Smooth muscle cell (in vitro differentiated cells): ENCODE measurements around the gene RAD23A. TPM values are rescaled to one million over a fixed set of nuclear protein-coding genes. Genes with fewer than 3 reads are reported as not detected.

Experiments used
- DNase-seq: peaks from one replicate; lab custom pipeline; 2025; ENCODE audit not compliant: unreplicated experiment; lab: John Stamatoyannopoulos, UW
- H2AFZ ChIP-seq: fragments of 200-600 bp; sonication (generic); 2 replicates; pipeline ENCODE4 v1.6.0; 2016; ENCODE audit warnings: antibody characterized with exemption, low read depth, mild to moderate bottlenecking
- H3F3A ChIP-seq: fragments of 200-600 bp; sonication (generic); 2 replicates; pipeline ENCODE4 v1.6.0; 2017; ENCODE audit warnings: antibody characterized with exemption, low read depth
- H3K27ac ChIP-seq: fragments of 200-600 bp; sonication (generic); 2 replicates; pipeline ENCODE4 v1.5.1; 2016; ENCODE audit warnings: low read depth, mild to moderate bottlenecking
- H3K27me3 ChIP-seq: fragments of 200-600 bp; sonication (generic); 2 replicates; pipeline ENCODE4 v1.6.1; 2016; ENCODE audit warnings: low read depth, mild to moderate bottlenecking
- H3K36me3 ChIP-seq: fragments of 200-600 bp; sonication (generic); 2 replicates; pipeline ENCODE4 v1.5.1; 2016; ENCODE audit warnings: low read depth
- H3K4me1 ChIP-seq: fragments of 200-600 bp; sonication (generic); 2 replicates; pipeline ENCODE4 v1.5.1; 2016; ENCODE audit warnings: low read depth
- H3K4me2 ChIP-seq: fragments of 200-600 bp; sonication (generic); 2 replicates; pipeline ENCODE4 v1.6.0; 2016; ENCODE audit warnings: mild to moderate bottlenecking
- H3K4me3 ChIP-seq: fragments of 200-600 bp; sonication (generic); 2 replicates; pipeline ENCODE4 v1.5.1; 2016; ENCODE audit warnings: mild to moderate bottlenecking
- H3K79me2 ChIP-seq: fragments of 200-600 bp; sonication (generic); 2 replicates; pipeline ENCODE4 v1.6.0; 2016; ENCODE audit warnings: low read depth, mild to moderate bottlenecking
- H3K9ac ChIP-seq: fragments of 200-600 bp; sonication (generic); 2 replicates; pipeline ENCODE4 v1.6.0; 2016; ENCODE audit warnings: low read depth
- H3K9me3 ChIP-seq: fragments of 200-600 bp; sonication (generic); replicated peaks from 2 replicates; pipeline ENCODE4 v1.5.1; 2016; ENCODE audit warnings: low read depth
- H4K20me1 ChIP-seq: fragments of 200-600 bp; sonication (generic); 2 replicates; pipeline ENCODE4 v1.6.0; 2016; ENCODE audit warnings: low read depth
- WGBS: methylation state at CpG from one replicate; pipeline ENCODE4 v1.1.7; 2016; ENCODE audit warnings: low lambda C conversion rate; 5-methylcytosine and 5-hydroxymethylcytosine counted together
- polyA plus RNA-seq: library from polyadenylated mRNA; unstranded; fragments of >200 nt; fragmentation: Nextera tagmentation; extraction: Ambion mirVana; gene quantifications from 2 replicates; pipeline ENCODE4 v1.2.1, GENCODE V29; 2016
- total RNA-seq: library from RNA; depleted of rRNA; stranded (reverse); fragments of >200 nt; gene quantifications from 2 replicates; pipeline ENCODE4 v1.2.3, GENCODE V29; 2014
- TF ChIP-seq, protein P1 (sequence below): fragments of 200-600 bp; sonication (generic); IDR thresholded peaks from 2 replicates; pipeline ENCODE4 v1.5.1; 2017; ENCODE audit warnings: borderline replicate concordance, mild to moderate bottlenecking, antibody characterized with exemption; ENCODE audit not compliant: insufficient read depth, poor library complexity, severe bottlenecking

RAD23A gene
- total and polyA plus RNA-seq, 2 experiments from 2014 or later, result 97.1 to 176 TPM

DNA sequence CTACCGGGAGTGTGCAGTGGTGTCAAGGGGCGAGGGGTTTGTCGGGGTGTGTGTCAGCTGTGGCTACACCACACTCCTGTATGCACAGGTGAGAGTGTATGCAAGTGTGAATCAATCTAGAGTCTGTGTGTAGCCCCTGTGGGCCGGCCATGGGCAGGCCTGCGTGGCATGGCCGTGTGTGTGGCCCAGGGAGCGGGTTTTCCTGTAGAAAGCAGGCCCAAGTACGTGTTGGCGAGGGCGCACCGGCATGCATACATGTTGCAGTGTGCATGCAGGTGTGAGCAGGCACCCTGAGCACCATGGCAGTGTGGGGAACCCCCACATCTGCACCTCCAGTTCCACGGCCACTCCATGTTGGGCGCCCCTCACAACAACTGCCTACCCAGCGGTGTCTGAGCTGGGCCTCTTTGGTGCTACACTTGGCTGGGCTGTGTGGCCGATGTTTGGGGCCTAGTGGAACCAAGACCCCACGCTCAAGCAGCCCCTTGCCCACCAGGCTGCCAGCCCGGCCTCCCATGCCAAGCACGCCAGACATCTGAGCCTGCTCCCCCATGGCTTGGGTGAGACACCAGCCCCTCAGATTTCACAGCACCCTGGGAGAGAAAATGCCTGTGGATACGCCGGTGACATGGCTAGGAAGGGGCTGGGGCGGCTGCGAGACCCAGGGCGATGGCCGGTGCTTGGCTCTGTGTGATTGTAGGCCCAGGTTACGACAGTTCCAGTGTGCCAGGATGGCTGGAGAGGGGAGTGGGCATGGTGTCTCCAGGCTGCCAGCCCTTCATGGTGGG lies 51.7 kb downstream of the RAD23A start:
- Histone ChIP-seq H3K79me2 (no peaks in the 10 kb centered on the region), H3K36me3 (no peaks in the 10 kb centered on the region), H3F3A (no peaks in the 10 kb centered on the region), H3K27ac (no peak overlapping the region), H3K4me3 (no peak overlapping the region), H4K20me1 (peaks cover 14% of the 10 kb centered on the region), H3K27me3 (peaks cover 60% of the 10 kb centered on the region), H2AFZ (no peak overlapping the region), H3K4me2 (no peak overlapping the region), H3K9ac (no peak overlapping the region), H3K4me1 (no peaks in the 10 kb centered on the region), H3K9me3 (no peaks in the 10 kb centered on the region)
- TF ChIP-seq, protein P1, sequence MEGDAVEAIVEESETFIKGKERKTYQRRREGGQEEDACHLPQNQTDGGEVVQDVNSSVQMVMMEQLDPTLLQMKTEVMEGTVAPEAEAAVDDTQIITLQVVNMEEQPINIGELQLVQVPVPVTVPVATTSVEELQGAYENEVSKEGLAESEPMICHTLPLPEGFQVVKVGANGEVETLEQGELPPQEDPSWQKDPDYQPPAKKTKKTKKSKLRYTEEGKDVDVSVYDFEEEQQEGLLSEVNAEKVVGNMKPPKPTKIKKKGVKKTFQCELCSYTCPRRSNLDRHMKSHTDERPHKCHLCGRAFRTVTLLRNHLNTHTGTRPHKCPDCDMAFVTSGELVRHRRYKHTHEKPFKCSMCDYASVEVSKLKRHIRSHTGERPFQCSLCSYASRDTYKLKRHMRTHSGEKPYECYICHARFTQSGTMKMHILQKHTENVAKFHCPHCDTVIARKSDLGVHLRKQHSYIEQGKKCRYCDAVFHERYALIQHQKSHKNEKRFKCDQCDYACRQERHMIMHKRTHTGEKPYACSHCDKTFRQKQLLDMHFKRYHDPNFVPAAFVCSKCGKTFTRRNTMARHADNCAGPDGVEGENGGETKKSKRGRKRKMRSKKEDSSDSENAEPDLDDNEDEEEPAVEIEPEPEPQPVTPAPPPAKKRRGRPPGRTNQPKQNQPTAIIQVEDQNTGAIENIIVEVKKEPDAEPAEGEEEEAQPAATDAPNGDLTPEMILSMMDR, result no peak
- no peak for DNase-seq
- WGBS, result over 99% methylated on average over 25 of the region's 25 CpGs

DNA sequence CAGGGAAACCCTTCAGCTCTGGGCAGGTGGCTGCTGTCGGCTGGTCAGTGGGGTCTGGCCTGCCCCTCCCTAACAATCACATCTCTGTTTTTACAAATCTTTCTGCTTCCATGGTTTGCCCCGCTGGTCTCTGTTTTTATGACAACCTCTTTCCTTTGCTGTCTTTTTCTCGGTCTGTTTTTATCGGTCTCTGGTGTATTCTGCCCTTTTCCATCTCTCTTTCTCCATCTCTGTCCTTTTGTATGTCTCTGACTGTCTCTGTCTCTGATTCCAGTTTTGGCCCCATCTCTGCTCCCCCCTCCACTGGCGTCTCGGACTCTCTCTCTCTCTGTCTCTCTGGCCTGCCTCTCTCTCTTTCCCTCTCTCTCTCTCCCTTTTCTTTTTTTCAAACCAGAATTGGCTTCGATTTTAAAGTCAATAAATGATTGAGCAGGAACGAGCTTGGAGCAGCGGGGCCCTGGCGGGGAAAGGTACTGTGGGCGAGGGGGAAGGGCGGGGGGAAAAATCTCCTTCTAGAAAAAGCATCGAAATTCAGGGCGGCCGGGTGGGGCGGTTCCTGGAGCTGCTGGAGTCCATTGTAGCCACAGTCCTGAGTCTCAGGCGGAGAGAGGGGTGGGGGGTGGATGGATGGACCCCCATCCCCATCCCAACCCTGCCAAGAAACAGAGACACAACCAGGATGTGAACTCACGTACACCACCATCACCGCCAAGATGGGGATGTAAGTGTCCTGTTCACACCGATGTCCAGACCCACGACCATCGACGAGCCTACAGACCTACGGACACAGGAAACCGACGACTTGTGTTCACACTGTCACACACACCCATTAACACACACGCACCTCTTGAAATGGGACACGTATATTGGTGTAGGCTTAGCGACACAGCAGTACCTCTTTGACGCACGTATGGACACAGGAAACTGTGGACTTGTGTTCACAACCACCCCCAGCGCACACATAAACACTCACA lies 52.6 kb downstream of the RAD23A start:
- Histone ChIP-seq H3F3A (no peaks in the 10 kb centered on the region), H3K36me3 (no peaks in the 10 kb centered on the region), H3K27ac (no peak overlapping the region), H4K20me1 (peaks cover 14% of the 10 kb centered on the region), H3K79me2 (no peaks in the 10 kb centered on the region), H2AFZ (no peak overlapping the region), H3K27me3 (peaks cover 57% of the 10 kb centered on the region), H3K9me3 (no peaks in the 10 kb centered on the region), H3K4me1 (no peaks in the 10 kb centered on the region), H3K4me3 (no peak overlapping the region), H3K4me2 (no peak overlapping the region), H3K9ac (no peak overlapping the region)
- 88% methylated on average over 32 of the region's 32 CpGs for WGBS
- DNase-seq, result no peak
- TF ChIP-seq, protein P1, result no peak

DNA sequence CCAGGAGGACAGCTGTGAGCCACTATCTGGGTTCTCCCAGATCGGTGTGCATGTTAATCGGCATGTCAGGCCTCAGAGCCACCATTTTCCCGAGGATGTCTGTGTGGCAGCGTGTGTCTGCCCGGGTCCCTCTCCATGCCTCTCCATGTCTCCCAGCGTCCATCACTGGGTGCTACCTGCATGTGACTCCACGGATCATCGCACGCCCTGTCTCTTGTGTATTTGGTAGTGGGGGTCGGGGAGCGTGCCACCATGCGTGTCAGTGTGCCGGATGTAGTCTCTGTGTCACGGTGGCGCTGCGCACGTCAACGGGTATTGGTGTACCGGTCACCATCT lies 55.5 kb downstream of the RAD23A start:
- TF ChIP-seq, protein P1, result no peak

More for the DNA sequence above, 55.5 kb downstream of the RAD23A start:
- WGBS, result 89% methylated on average over 19 of the region's 19 CpGs
- no peaks in the 10 kb centered on the region for H3F3A ChIP-seq
- no peak overlapping the region for H3K9ac ChIP-seq
- H3K36me3 ChIP-seq, result no peaks in the 10 kb centered on the region
- H2AFZ ChIP-seq, result no peak overlapping the region
- H3K4me1 ChIP-seq, result no peaks in the 10 kb centered on the region
- H4K20me1 ChIP-seq, result peaks cover 29% of the 10 kb centered on the region
- H3K79me2 ChIP-seq, result no peaks in the 10 kb centered on the region
- no peak overlapping the region for H3K27ac ChIP-seq
- H3K27me3 ChIP-seq, result peaks cover 70% of the 10 kb centered on the region
- no peak for DNase-seq
- H3K4me2 ChIP-seq, result no peak overlapping the region
- H3K4me3 ChIP-seq, result no peak overlapping the region
- no peaks in the 10 kb centered on the region for H3K9me3 ChIP-seq
